ENCODE results near the gene URGCP. TPM values are rescaled to one million over a fixed set of nuclear protein-coding genes. Genes with fewer than 3 reads are reported as not detected.

URGCP gene
- total RNA-seq, 1 donor from 2014 or later = 13.0 TPM

DNA sequence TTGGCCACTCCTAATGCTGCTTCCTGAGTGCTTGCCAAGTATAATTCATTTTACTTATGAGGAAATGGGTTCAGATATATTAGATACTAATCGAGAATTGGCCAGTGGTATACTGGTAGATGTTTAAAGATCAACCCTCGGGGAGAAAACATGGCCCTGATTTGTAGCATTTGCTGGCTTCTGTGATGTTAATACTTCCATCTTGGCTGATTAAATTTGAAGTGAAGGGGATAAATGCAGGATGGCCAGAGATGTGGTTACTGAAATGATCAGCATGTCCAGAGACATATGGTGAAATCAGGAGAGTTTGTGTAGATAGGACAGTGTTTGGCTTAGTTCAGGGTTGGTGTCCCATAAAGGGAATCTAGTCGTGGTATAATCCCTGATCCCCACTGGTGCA is 31.0 kb upstream of the URGCP start:
- H3K27ac Mint-ChIP-seq (ENCODE audit: unreplicated experiment) = no peak overlapping the region
- H3K4me1 Mint-ChIP-seq (ENCODE audit: unreplicated experiment) = no peaks in the 10 kb centered on the region
- no peak overlapping the region for H3K4me3 Mint-ChIP-seq (ENCODE audit: unreplicated experiment)
- H3K27me3 Mint-ChIP-seq (ENCODE audit: unreplicated experiment) = no peaks in the 10 kb centered on the region
- H3K9me3 Mint-ChIP-seq (ENCODE audit: unreplicated experiment) = no peaks in the 10 kb centered on the region
- no peak for DNase-seq (ENCODE audit: low spot score)
- no peaks in the 10 kb centered on the region for H3K36me3 Mint-ChIP-seq (ENCODE audit: low read depth, unreplicated experiment)
- TF ChIP-seq, protein P1, sequence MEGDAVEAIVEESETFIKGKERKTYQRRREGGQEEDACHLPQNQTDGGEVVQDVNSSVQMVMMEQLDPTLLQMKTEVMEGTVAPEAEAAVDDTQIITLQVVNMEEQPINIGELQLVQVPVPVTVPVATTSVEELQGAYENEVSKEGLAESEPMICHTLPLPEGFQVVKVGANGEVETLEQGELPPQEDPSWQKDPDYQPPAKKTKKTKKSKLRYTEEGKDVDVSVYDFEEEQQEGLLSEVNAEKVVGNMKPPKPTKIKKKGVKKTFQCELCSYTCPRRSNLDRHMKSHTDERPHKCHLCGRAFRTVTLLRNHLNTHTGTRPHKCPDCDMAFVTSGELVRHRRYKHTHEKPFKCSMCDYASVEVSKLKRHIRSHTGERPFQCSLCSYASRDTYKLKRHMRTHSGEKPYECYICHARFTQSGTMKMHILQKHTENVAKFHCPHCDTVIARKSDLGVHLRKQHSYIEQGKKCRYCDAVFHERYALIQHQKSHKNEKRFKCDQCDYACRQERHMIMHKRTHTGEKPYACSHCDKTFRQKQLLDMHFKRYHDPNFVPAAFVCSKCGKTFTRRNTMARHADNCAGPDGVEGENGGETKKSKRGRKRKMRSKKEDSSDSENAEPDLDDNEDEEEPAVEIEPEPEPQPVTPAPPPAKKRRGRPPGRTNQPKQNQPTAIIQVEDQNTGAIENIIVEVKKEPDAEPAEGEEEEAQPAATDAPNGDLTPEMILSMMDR (IDR thresholded peaks at IDR 0.05; ENCODE audit: unreplicated experiment) = no peak

DNA sequence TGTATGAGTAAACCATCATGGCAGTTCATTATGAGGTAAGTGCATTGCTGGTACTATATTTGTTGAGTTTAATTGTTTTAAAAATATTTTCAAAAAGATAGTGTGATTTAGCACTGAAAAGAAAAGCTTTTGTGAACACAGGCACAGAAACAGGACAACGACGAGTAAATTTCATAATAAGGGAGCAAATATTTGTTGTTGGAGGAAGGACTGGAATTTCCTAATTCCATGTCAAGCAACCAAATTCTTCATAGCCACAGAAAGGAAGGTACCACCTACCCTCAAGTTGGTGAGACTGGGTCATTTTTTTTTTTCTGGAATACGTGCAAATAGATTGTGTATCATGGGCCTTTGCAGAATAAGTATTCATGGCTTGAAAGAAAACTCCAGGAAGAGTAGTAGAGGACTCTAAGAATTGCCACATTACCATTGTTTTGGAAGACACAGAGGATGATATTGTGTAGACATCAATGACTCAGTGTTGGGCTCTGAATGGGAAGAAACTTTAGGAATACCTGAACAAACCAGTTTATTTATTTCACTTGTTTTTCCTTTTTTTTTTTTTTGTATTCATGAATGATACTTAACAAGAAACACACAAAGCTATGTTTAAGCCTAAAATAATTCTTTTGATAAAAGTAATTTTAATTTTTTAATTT is 27.6 kb upstream of the URGCP start:
- no peaks in the 10 kb centered on the region for H3K9me3 Mint-ChIP-seq (ENCODE audit: unreplicated experiment)
- DNase-seq (ENCODE audit: low spot score) = no peak
- H3K4me3 Mint-ChIP-seq (ENCODE audit: unreplicated experiment) = no peak overlapping the region
- no peak overlapping the region for H3K27ac Mint-ChIP-seq (ENCODE audit: unreplicated experiment)
- H3K36me3 Mint-ChIP-seq (ENCODE audit: low read depth, unreplicated experiment) = no peaks in the 10 kb centered on the region
- H3K27me3 Mint-ChIP-seq (ENCODE audit: unreplicated experiment) = no peaks in the 10 kb centered on the region
- TF ChIP-seq, protein P1 (IDR thresholded peaks at IDR 0.05; ENCODE audit: unreplicated experiment) = no peak
- H3K4me1 Mint-ChIP-seq (ENCODE audit: unreplicated experiment) = no peaks in the 10 kb centered on the region

DNA sequence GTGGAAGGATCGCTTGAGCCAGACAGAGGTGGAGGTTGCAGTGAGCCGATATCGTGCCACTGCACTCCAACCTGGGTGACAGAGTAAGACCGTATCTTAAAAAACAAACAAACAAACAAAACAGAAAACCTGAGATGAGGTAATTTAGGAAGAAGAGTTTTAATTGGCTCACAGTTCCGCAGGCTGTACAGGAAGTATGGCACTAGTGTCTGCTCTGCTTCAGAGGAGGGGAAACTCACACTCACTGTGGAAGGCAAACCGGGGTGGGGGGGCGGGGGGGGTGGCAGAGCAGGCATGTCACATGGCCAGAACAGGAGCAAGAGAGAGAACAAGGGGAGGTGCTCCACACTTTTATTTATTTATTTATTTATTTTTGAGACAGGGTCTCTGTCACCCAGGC is 24.9 kb upstream of the URGCP start:
- Mint-ChIP-seq H3K27ac (ENCODE audit: unreplicated experiment) (no peak overlapping the region), H3K9me3 (ENCODE audit: unreplicated experiment) (no peaks in the 10 kb centered on the region), H3K27me3 (ENCODE audit: unreplicated experiment) (no peaks in the 10 kb centered on the region), H3K4me3 (ENCODE audit: unreplicated experiment) (no peak overlapping the region), H3K4me1 (ENCODE audit: unreplicated experiment) (peaks cover 2% of the 10 kb centered on the region), H3K36me3 (ENCODE audit: low read depth, unreplicated experiment) (no peaks in the 10 kb centered on the region)
- no peak for DNase-seq (ENCODE audit: low spot score)
- TF ChIP-seq, protein P1 (IDR thresholded peaks at IDR 0.05; ENCODE audit: unreplicated experiment) = no peak

DNA sequence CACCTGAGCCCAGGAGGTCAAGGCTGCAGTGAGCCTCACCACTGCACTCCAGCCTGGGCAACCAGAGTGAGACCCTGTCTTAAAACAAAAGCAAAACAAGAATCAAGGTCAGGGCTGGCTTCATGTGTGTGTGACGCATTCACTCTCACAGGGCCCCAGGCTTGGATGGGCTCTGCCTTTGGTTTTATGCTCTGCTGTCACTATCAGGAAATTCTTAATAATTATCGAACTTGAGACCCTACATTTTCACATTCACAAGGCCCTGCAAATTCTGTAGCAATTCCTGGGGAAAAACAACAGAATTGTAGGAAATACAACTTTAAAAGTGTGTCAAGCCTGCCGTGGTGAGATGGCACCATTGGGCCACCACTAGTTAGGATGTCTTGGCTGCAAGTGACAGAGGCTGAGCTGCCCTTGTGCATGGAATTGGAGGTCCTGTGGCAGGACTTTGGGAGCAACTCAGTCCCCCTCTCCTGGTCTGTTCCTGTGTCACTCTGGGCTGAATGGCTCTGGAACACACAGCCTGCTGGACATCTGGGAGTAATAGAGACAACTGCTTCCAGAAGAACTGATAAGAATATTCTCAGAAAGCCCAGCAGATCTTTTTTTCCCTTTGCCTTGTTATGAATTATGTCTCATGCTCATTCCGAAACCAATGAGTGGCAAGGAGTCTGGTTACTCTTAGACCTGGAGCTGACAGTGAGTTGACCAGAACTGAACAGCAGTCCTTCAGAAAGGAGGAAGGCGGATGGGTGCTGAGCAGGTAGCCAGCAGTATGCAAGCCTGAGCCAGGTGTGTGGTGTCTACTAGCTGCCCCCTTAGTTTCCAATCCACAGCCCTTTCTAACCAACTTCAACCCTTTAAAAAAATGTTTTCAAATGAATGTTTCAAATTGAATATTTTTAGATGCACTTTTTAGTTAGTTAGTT is 23.4 kb upstream of the URGCP start:
- Mint-ChIP-seq H3K27me3 (ENCODE audit: unreplicated experiment) (peaks cover 3% of the 10 kb centered on the region), H3K4me1 (ENCODE audit: unreplicated experiment) (peaks cover 6% of the 10 kb centered on the region), H3K9me3 (ENCODE audit: unreplicated experiment) (no peaks in the 10 kb centered on the region), H3K36me3 (ENCODE audit: low read depth, unreplicated experiment) (no peaks in the 10 kb centered on the region), H3K27ac (ENCODE audit: unreplicated experiment) (no peak overlapping the region), H3K4me3 (ENCODE audit: unreplicated experiment) (no peak overlapping the region)
- TF ChIP-seq, protein P1 (IDR thresholded peaks at IDR 0.05; ENCODE audit: unreplicated experiment) = no peak
- no peak for DNase-seq (ENCODE audit: low spot score)

DNA sequence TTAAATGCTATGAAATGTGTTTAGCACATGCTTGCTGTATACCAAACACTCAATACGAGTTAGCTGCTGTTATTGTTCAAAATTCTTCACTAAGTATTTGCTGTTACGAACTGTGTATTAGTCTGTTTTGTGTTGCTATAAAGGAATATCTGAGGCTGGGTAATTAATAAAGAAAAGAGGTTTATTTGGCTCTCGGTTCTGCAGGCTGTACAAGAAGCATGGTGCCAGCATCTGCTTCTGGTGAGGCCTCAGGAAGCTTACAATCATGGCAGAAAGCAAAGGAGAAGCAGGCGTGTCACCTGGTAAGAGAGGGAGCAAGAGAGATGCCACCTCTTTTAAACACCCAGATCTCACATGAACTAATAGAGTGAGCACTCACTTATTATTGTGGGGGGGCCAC is 21.4 kb upstream of the URGCP start:
- H3K27me3 Mint-ChIP-seq (ENCODE audit: unreplicated experiment) = peaks cover 3% of the 10 kb centered on the region
- no peak overlapping the region for H3K27ac Mint-ChIP-seq (ENCODE audit: unreplicated experiment)
- H3K4me3 Mint-ChIP-seq (ENCODE audit: unreplicated experiment) = peak overlapping the region; percentile 12
- H3K9me3 Mint-ChIP-seq (ENCODE audit: unreplicated experiment) = no peaks in the 10 kb centered on the region
- TF ChIP-seq, protein P1 (IDR thresholded peaks at IDR 0.05; ENCODE audit: unreplicated experiment) = no peak
- H3K4me1 Mint-ChIP-seq (ENCODE audit: unreplicated experiment) = peaks cover 6% of the 10 kb centered on the region
- DNase-seq (ENCODE audit: low spot score) = no peak
- no peaks in the 10 kb centered on the region for H3K36me3 Mint-ChIP-seq (ENCODE audit: low read depth, unreplicated experiment)
